ENCODE measurements around the gene UBE3C.

UBE3C gene

GRCh38 chr7:157300369-157300825, 161.7 kb downstream of the UBE3C start:
- DNase-seq (ENCODE audit: insufficient read length, low spot score) (no peak), FAIRE-seq (no peak)
- no peak for TF ChIP-seq POLR2A (IDR thresholded peaks at IDR 0.05; ENCODE audit: low read depth, low read length)

GRCh38 chr7:157301610-157302120, 162.9 kb downstream of the UBE3C start:
- TF ChIP-seq POLR2A (IDR thresholded peaks at IDR 0.05; ENCODE audit: low read depth, low read length): no peak
- FAIRE-seq: no peak
- no peak for DNase-seq (ENCODE audit: insufficient read length, low spot score)

GRCh38 chr7:157306846-157307838, 168.4 kb downstream of the UBE3C start:
- FAIRE-seq (no peak), DNase-seq (ENCODE audit: insufficient read length, low spot score) (no peak)
- TF ChIP-seq POLR2A (IDR thresholded peaks at IDR 0.05; ENCODE audit: low read depth, low read length): no peak

- TF ChIP-seq POLR2A (IDR thresholded peaks at IDR 0.05; ENCODE audit: low read depth, low read length): no peak
- DNase-seq (ENCODE audit: insufficient read length, low spot score) (peak; percentile 52), FAIRE-seq (no peak)
These were observed 171.4 kb downstream of the UBE3C start for GRCh38 chr7:157309988-157310668.

- FAIRE-seq (no peak), DNase-seq (ENCODE audit: insufficient read length, low spot score) (no peak)
- no peak for TF ChIP-seq POLR2A (IDR thresholded peaks at IDR 0.05; ENCODE audit: low read depth, low read length)
These were observed 172.0 kb downstream of the UBE3C start for GRCh38 chr7:157310676-157311185.

- TF ChIP-seq POLR2A (IDR thresholded peaks at IDR 0.05; ENCODE audit: low read depth, low read length): no peak
- DNase-seq (ENCODE audit: insufficient read length, low spot score) (no peak), FAIRE-seq (no peak)
These were observed 174.2 kb downstream of the UBE3C start for GRCh38 chr7:157312941-157313340.

- TF ChIP-seq POLR2A (IDR thresholded peaks at IDR 0.05; ENCODE audit: low read depth, low read length): no peak
- FAIRE-seq (no peak), DNase-seq (ENCODE audit: insufficient read length, low spot score) (no peak)
These were observed 174.9 kb downstream of the UBE3C start for GRCh38 chr7:157313645-157314044.

GRCh38 chr7:157318015-157318706, 179.4 kb downstream of the UBE3C start:
- no peak for DNase-seq (ENCODE audit: insufficient read length, low spot score)
- no peak for TF ChIP-seq POLR2A (IDR thresholded peaks at IDR 0.05; ENCODE audit: low read depth, low read length)
- no peak for FAIRE-seq
